Umbilical cord (tissue), 2 donors: ENCODE measurements around the gene MTA3. TPM values are rescaled to one million over a fixed set of nuclear protein-coding genes. Genes with fewer than 3 reads are reported as not detected.
"Not testable (repeated sequence)": the region's sequence is repeated elsewhere in the genome, so short reads cannot be mapped to it uniquely, and the experiment has no call there.

Experiments used
- DNase-seq: peaks from one replicate; pipeline ENCODE4 v3.0.0-alpha.2; 2015; ENCODE audit warnings: low spot score
- total RNA-seq: library from RNA; depleted of rRNA; stranded (reverse); fragments of >200 nt; gene quantifications from one replicate; pipeline ENCODE4 v1.2.3, GENCODE V29; 2014; ENCODE audit warnings: low replicate concordance; ENCODE audit not compliant: insufficient read depth

MTA3 gene
- 23.8 TPM for total RNA-seq

DNA sequence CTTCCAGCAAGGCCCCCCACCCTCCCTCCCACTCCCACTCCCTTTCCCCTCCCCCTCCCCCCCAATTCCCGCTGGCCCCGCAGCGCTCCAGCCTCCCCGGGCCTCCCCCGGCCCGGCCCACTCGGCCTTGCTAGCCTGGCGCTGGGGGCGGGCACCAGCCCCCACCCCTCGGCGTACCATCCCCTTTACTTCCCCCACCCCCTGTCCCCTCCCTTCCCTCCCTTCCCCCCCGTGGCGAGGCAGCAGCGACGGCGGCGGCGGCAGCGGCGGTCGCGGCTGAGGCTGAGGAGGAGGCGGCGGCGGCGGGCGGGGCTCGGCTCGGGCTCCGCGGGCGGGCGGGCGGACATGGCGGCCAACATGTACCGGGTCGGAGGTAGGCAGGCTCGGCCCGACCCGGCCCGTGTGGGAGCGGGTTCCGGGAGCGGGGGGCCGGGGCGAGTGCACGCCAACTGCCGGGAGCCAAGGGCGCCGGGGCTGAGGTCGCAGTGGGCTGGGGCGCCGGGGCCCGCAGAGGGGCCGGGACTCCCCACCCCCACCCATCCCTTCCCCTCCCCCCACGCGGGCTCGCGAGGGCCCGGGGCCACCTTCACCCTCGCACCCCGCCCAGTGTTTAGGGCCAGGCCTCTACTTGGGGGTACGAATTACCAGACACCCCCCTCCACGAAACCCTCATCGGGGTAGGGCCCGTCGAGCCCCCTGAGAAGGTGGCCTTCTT, at the start of gene MTA3:
Gene MTA3 (plus strand): TSS at position 232 of the 715 bp plus-strand sequence. CDS start 114 bp downstream, at position 346.
- DNase-seq: peak; percentile 71

DNA sequence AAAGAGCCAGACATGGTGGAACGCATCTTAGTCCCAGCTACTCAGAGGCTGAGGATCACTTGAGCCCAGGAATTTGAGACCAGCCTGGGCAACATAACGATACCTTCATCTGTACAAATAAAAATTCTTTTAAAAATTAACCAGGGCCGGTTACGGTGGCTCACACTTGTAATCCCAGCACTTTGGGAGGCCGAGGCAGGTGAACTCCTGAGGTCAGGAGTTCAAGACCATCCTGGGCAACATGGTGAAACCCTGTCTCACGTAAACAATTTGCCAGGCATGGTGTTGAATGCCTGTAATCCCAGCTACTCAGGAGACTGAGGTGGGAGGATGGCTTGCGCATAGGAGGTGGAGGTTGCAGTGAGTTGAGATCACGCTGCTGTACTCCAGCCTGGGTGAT, 48.8 kb upstream of the MTA3 start:
- DNase-seq: no peak

- no peak for DNase-seq
Observed at GRCh38 chr2:42522035-42522434, 46.4 kb upstream of the MTA3 start.

DNA sequence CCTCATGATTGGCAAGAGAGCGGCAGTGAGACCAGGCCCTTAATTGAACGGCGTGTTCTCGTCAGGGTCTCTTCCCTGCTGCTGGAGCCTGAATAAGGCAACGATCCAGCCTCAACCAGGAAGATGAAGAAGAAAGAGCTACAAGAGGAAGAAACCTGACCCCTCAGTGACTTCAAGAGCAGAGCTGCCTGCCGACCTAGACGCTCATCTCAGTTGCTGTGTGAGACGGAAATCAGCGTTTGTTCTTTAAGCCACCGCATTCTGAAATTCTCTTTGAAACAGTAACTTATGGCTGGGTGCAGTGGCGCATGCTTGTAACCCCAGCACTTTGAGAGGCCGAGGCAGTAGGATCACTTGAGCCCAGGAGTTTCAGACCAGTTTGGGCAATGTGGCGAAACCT, 45.1 kb upstream of the MTA3 start:
- DNase-seq: no peak

GRCh38 chr2:42532397-42532796, 36.0 kb upstream of the MTA3 start:
- DNase-seq: no peak

DNA sequence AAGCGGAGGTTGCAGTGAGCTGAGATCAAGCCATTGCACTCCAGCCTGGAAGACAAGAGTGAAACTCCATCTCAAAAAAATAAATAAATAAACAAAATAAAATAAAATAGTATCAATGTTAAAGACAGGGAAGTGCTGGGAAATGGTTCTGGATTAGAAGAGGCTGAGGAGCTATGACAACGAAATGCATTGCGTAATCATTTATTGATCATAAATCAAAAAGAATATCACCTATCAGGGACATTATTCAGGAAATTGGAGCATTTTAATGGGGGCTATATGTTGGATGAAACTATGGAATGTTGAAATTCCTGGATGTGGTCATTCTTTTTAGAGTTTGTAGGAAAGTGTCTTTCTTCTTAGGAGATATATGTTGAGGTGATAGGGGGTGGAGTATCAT, 30.9 kb upstream of the MTA3 start:
- no peak for DNase-seq

- no peak for DNase-seq
Observed at GRCh38 chr2:42542871-42543270, 25.6 kb upstream of the MTA3 start.

- DNase-seq: no peak
Observed at GRCh38 chr2:42545023-42545721, 23.3 kb upstream of the MTA3 start.

DNA sequence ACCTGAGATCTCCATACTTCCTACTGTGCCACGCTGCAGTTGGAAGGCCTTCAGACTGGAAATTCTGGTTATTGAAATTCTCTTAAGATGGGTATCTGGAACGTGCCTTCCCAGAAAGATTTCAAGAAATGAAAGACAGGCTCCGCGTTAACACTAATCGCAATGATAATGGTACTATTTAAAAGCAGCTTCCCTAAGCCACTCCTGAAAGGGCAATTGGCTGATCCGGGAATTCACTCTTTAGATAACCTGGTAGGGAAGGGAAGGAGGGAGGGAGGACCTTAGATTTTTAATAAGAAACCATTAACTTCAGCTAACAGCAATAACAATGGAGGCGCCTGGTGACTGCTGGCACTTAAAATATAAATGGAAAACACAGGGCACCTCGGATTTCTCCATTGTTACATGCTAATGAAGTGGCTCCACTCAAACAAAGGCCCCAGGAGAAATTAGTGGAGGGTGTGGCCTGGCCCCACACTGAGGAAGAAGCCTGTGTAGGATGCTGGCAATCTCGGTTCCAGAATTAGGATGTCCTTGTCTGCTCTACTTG, 22.5 kb upstream of the MTA3 start:
- no peak for DNase-seq

DNA sequence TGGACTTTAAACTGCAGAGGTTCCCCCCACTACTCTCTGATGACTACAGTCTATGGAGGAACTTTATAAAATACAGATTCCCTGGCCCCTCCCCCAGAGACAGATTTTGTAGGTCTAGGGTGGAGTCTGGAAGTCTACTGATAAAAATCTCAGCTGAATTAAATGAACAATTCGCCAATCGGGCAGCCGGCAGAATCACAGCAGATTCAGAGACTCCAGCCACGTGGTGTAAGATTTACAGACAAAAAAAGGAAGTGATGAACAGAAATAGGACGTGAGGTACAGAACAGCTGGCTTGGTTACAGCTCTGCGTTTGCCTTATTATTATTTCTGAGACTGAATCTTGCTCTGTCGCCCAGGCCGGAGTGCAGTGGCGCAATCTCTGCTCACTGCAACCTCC, 21.4 kb upstream of the MTA3 start:
- no peak for DNase-seq

GRCh38 chr2:42547446-42548295, 20.8 kb upstream of the MTA3 start:
- no peak for DNase-seq

DNA sequence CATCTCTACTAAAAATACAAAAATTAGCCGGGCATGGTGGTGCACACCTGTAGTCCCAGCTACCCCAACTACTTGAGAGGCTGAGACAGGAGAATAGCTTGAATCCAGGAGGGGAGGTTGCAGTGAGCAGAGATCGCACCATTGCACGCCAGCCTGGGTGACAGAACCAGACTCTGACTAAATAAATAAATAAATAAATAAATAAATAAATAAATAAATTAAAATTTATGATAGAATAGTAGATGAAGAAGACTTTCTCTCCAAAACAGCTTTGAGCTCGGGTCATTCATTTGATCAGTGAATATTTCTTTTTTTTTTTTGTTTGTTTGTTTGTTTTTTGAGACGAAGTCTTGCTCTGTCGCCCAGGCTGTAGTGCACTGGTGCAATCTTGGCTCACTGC, 17.6 kb upstream of the MTA3 start:
- no peak for DNase-seq

GRCh38 chr2:42554392-42554791, 14.0 kb upstream of the MTA3 start:
- DNase-seq: no peak

- no peak for DNase-seq
Observed at GRCh38 chr2:42556315-42556890, 12.0 kb upstream of the MTA3 start.

- DNase-seq: no peak
Observed at GRCh38 chr2:42557306-42557705, 11.1 kb upstream of the MTA3 start.

DNA sequence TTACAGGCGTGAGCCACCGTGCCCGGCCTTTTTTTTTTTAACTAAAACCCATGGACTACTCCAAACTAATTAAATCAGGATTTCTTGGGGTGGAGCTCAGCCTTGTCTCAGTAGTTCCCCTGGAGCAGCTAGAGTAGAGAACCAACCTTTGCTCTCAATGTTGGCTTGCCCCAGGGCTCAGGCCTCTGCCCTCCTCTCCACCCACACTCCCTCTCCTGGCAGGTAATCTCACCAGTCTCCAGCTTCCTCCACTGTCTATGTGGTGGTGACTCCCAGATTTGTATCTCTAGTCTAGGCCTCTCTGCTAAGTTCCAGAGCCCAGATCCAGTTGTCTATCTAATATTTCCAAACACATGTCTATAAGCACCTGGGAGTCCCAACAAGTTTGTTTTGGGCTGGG, 9.6 kb upstream of the MTA3 start:
- DNase-seq: no peak

DNA sequence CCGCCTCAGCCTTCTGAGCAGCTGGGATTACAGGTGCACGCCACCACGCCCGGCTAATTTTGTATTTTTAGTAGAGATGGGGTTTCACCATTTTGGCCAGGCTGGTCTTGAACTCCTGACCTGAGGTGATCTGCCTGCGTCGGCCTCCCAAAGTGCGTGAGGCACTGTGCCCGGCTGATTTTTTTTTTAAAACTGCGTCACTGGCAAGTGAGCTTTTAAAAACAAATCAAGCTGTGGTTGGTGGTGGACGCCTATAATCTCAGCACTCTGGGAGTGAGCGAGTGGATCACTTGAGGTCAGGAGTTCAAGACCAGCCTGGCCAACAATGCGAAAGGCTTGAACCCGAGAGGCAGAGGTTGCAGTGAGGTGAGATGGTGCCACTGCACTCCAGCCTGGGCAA, 8.3 kb upstream of the MTA3 start:
- not testable (repeated sequence) for DNase-seq

DNA sequence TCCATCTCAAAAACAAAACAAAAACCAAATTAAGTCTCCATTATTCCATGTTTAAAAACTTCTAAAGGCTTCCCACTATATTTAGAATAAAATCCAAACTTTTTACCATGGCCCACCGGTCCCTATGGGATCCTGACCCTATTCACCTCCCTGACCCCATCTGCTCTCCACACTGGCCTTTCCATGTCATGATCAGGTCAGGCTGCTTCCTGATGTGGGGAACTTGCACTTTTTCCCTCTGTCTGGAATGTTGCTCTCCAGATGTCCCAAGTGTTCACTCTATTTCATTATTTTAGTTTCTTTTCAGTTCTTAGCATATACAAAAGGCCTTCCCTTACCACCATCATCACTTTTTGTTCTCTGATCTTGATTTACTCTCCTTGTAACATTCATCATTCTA, 7.5 kb upstream of the MTA3 start:
- no peak for DNase-seq

- DNase-seq: no peak
Observed at GRCh38 chr2:42562474-42563144, 5.8 kb upstream of the MTA3 start.

GRCh38 chr2:42566025-42566424, 2.4 kb upstream of the MTA3 start:
- DNase-seq: no peak

- DNase-seq: no peak
Observed at GRCh38 chr2:42566837-42567321, 1.6 kb upstream of the MTA3 start.
